Stimulated activated naive CD4-positive, alpha-beta T cell (primary cell): Measurements from ENCODE around the gene FMN1.
"Not testable (repeated sequence)": the region's sequence is repeated elsewhere in the genome, so short reads cannot be mapped to it uniquely, and the experiment has no call there.

ENCODE experiments used
- DNase-seq, 6 experiments: peaks; one replicate each; lab custom pipeline; 2025; lab: John Stamatoyannopoulos, UW

FMN1 gene

GRCh38 chr15:32859996-32860395, 334.5 kb downstream of the FMN1 start:
- DNase-seq: no peak

DNA sequence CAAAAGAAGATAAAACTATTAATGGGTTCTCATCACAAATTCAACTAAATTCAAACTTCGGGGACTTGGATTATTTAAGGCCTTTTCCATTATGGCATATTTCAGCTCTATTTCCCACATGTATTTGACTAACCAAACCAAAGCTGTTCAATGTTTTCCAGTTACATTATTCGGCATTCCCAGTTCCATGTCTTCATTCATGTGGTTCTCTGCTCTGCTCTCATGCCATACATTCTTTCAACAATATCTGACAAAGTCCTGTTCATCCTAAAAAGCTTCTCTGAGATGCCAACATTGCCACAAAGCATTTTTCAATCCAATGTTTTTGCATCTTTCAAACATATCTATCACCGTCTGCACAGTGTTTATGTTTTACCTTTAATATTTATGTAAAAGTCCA, 335.3 kb downstream of the FMN1 start:
- DNase-seq: no peak

DNA sequence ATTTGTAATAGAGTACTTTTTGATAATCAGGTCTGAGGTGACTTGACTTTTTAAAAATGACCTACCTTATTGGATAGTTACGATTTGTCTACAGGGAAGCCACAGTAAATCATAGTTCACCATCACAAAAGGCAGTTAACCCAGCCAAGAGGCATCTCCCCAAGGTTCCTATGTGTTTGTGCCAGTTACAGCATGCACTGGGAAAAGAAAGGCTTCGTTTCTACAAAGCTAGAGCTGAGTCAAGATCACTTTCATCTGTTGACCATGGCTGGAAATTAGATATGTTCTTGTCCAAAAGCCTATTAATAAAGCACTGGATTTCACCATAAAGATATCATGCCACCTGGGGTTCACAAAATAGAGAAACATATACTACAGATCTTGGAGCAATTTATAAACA, 336.8 kb downstream of the FMN1 start:
- DNase-seq: no peak

GRCh38 chr15:32856753-32857152, 337.8 kb downstream of the FMN1 start:
- DNase-seq: no peak

DNA sequence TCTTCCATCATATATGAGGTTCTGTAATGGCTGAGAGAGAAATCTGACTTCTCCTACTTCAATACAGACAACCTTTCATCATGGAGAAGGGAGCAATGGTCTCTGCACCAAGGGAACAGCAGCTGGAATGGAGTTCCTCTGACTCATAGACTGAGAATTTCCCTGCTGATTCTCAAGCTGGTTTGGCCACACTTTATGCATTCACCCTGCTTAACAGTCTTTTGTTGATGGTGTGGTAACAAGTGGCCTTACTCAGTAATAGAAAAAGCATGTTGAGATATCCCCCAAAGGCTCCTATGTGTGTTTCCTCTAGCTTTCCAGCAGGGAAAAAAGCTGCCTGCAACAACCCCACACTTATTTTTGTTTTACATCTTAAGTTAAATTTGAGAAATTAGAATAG, 338.6 kb downstream of the FMN1 start:
- no peak for DNase-seq

- DNase-seq: no peak
These were observed 340.9 kb downstream of the FMN1 start for GRCh38 chr15:32853592-32853991.

GRCh38 chr15:32852771-32853170, 341.7 kb downstream of the FMN1 start:
- DNase-seq: no peak

DNA sequence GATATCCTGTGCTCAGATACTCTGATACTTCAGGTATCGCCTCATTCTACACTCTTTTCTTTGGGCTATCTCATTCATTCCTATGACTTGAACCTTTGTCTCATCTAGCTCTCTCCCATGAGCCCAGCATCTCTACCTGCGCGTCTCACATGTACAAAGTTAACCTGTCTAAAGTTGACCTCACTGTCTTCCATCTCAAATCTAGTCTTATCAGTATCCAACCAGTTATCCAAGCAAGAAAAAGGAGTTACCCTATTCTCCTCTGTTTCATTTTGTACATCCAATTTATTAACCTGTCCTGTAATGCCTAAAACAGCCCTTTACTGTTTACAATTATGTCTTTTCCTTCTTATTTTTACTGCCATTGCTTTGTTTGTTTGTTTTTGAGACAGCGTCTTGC, 342.5 kb downstream of the FMN1 start:
- DNase-seq: no peak

- no peak for DNase-seq
These were observed 342.9 kb downstream of the FMN1 start for GRCh38 chr15:32851572-32851971.

DNA sequence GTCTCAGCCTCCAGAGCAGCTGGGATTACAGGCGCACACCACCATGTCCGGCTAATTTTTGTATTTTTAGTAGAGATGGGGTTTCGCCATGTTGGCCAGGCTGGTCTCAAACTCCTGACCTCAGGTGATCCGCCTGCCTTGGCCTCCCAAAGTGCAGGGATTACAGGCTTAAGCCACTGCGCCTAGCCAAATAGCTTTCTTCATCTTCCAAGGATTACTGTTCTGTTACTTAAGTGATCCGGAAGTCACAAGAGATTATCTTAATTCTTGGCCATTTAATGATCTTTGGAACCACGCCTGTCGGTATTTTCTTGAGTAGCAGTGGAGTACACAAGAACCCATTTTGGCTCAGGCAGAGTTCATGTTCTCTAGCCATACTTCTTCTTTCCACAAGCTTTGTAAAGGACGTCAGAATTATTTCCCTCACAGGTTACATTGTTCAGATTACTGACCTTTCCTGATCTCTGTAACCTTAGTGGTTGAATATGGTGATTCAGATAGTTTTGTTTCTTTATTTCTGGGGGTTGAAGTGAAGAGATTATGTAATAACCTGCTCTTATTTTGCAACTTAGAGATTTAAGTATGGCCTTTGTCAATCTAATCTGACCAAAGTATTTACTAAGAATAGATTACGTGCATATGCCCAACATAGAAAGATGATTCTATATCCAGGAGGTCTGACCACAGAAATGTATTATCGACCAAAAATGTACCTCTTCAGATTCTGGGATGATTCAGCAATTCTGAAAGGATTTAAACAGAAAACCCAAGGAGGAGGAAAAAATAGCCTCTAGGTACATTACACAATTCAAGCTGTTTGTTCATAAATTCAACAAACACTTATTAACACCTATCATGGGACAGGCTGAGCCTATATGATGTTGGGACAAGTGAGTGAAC, 344.5 kb downstream of the FMN1 start:
- no peak for DNase-seq

DNA sequence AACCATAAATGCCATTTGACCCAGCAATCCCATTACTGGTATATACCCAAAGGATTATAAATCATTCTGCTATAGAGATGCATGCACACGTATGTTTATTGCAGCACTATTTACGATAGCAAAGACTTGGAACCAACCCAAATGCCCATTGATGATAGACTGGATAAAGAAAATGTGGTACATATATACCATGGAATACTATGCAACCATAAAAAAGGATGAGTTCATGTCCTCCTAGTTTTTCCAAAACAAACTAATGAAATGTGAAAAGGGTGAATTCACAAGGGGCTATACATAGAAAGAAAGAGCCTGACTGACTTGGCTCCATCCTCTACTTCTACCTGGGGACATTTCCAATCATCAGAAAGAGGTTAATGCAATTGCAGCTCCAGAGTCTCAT, 347.8 kb downstream of the FMN1 start:
- not testable (repeated sequence) for DNase-seq

- no peak for DNase-seq
These were observed 350.3 kb downstream of the FMN1 start for GRCh38 chr15:32844118-32844711.

- DNase-seq: no peak
These were observed 351.2 kb downstream of the FMN1 start for GRCh38 chr15:32843219-32843815.

GRCh38 chr15:32842081-32842480, 352.4 kb downstream of the FMN1 start:
- no peak for DNase-seq

DNA sequence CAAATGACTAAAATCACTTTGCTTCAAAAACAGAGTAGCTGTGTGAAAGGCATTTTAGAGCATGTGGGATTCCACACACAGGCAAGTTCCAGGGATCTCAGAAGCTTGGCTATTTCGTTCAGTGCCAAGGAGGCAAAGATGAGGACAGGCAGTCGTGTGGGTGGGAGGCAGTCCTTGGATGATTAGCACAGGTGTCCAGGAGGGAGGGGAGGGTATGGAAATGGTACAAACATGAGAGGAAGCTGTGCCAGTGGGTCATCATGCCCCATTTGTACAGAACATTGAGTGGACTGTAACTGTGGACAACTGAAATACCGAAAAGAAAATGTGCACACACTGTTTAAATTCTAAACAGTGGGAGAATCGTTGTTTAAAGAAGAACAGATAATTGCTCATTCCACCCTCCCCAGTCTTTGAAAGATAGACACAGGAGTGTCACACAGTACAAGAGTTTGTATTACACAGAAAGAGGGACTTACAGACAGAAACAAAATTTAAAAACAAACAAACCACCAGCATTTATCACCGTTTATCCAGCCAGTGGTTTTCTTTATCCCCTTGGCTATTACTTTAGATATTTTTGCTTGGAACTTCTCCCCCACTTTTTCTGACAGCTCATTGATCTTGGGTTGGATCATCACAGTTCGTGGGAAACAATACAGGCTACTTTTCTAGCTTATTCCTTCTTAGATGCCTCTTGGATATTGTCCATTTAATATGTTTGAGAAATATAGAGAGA, 353.8 kb downstream of the FMN1 start:
- no peak for DNase-seq

DNA sequence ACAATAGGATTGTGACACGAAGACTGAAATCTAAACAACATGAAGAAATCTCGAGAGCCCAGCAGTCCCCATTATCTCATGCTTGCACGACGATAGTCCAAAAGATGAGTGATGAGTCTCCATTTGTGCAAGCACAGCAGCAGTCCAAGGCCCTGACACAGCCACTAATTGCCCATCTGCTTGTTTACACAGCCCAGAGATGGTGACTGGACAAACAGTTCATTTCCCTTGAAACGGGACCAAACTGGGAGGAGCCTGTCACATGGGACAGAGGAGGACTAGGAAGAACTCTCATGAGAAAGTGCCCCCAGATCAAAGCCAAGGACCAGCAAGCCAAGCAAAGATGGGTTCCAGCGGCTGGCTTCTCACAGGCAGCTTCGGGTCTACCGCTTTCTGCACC, 355.7 kb downstream of the FMN1 start:
- DNase-seq: no peak

DNA sequence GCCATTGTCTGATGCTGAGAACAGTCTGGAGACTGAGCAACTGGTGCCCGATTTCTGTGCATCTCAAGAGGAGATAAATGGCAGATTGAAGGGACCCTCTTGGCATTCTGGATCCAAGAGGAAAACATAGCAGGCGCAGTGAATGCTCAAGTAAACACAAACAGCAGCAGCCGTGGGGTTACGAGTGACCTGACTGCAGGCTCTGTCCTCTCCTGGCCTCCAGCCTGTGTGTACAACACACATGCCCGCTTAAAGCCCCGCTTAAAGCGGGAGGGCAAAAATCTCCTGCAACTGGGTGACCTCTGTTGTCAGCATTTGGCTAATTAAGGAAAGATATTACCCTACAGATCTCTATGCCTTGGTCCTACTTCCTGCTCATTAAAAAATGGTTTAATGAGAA, 356.2 kb downstream of the FMN1 start:
- no peak for DNase-seq

- no peak for DNase-seq
These were observed 356.6 kb downstream of the FMN1 start for GRCh38 chr15:32837935-32838334.

DNA sequence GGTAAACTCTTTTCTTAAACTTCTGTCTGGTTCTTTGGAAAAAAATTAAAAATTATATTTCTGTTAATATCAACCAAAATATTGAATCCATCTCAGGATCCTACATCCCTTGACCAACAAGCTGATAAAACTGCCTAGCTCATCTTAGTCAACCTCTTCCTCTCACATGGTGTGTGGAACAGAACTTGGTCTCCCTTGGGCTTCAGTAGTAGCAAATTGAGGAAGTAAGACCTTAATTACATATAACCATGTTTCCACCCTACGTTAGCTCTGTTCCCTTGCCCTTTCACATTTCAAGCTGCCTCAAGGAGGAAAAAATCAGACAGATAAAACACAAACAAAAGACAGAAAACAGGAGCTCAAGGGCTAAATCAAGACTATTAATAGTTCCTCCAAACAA, 360.4 kb downstream of the FMN1 start:
- no peak for DNase-seq

DNA sequence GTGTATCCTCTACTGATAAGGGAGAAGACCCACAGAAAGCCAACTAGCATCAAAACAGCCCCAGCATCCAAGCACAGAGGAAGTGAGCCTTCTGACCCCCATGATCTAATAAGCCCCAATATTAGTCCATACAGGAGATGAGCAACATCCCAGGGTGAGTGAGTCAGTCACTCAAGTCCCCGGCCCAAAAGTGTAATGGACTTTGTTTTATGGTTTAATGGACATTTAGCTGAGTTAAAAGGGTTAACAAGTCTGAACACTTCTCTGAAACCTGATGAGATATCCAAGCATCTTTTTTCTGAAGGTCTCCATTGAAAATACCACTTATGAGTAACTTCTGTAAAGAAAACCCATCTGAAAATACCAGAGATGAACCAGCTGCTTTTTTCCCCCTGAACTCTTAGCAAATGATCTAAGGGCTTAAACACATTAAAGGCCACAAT, 361.1 kb downstream of the FMN1 start:
- no peak for DNase-seq

DNA sequence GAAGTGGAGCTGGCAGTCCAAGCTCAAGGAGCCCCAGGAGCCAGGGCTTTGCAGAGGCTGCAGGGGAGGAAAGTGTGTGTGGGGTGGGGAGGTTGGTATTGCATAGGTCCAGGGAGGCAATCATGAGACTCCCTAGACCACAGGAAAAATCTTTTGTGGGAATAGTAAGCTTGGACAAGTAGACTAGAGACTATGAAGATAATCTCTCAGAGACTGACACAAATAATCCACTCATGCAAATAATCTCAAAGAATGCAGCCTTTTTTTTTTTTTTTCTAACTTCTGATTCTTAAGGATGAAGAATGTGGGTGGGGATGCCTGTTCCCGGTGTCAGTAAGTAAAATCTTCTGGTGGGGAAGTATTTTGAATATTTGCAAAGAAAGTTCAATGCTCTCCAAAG, 363.0 kb downstream of the FMN1 start:
- DNase-seq: no peak

DNA sequence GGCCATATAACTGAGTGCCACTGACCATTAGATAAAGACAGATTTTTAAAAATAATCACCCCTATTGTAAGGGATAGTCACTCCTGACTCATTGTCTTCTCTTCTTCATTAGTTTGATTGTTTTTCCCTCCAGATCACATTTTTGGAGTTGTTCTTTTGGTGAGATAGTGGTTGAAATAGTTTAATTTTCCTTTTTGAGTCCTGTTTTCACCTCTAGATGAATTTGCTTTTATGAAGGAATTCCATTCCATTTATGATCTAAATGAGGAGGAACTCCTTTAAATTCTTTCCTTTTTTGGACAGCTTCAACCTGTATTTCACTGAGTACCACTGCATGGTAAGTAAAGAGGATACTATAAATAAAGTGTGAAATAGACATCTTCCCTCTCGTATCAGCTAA, 364.3 kb downstream of the FMN1 start:
- no peak for DNase-seq

GRCh38 chr15:32829436-32829835, 365.1 kb downstream of the FMN1 start:
- DNase-seq: no peak
